ENCODE results near the gene KCTD3.

KCTD3 gene

GRCh38 chr1:215635827-215636226 is 68.7 kb downstream of the KCTD3 start:
- Histone ChIP-seq H2BK15ac (replicated peaks; ENCODE audit: low read depth) (no peak overlapping the region), H3K4me2 (ENCODE audit: low read length) (no peak overlapping the region), H2BK5ac (ENCODE audit: low read length) (no peak overlapping the region), H3K4ac (ENCODE audit: low read depth, low read length) (no peak overlapping the region), H3K27me3 (ENCODE audit: insufficient read depth, low read length, poor library complexity) (no peaks in the 10 kb centered on the region), H4K8ac (ENCODE audit: low read depth, low read length) (no peak overlapping the region), H3K56ac (ENCODE audit: low read length) (no peak overlapping the region), H3K23ac (ENCODE audit: low read length) (no peak overlapping the region), H3K79me2 (ENCODE audit: control insufficient read depth, insufficient read depth, low read length) (no peaks in the 10 kb centered on the region), H3K18ac (ENCODE audit: low read length) (no peak overlapping the region), H2AK5ac (ENCODE audit: low read length) (no peak overlapping the region), H4K5ac (ENCODE audit: low read length) (no peak overlapping the region), H2BK120ac (ENCODE audit: low read depth, low read length) (no peak overlapping the region), H3K9ac (ENCODE audit: low read length) (no peak overlapping the region), H3K27ac (ENCODE audit: low read depth, low read length) (no peak overlapping the region), H3K4me3 (ENCODE audit: low read length) (no peak overlapping the region), H3K36me3 (ENCODE audit: control insufficient read depth, insufficient read depth, low read length) (no peaks in the 10 kb centered on the region), H3K4me1 (ENCODE audit: control insufficient read depth, low read depth, low read length) (no peaks in the 10 kb centered on the region), H3K79me1 (ENCODE audit: low read length) (no peaks in the 10 kb centered on the region)
- no peak for DNase-seq
- no CpG with 5 or more reads among the region's 6 CpGs for WGBS (ENCODE audit: extremely low coverage, insufficient coverage, low lambda C conversion rate)

GRCh38 chr1:215636258-215636965 is 69.3 kb downstream of the KCTD3 start:
- no CpG with 5 or more reads among the region's 9 CpGs for WGBS (ENCODE audit: extremely low coverage, insufficient coverage, low lambda C conversion rate)
- no peaks in the 10 kb centered on the region for H3K27me3 ChIP-seq (ENCODE audit: insufficient read depth, low read length, poor library complexity)
- H3K4ac ChIP-seq (ENCODE audit: low read depth, low read length): no peak overlapping the region
- no peak overlapping the region for H3K56ac ChIP-seq (ENCODE audit: low read length)
- DNase-seq: no peak
- no peak overlapping the region for H2BK120ac ChIP-seq (ENCODE audit: low read depth, low read length)
- H3K79me1 ChIP-seq (ENCODE audit: low read length): no peaks in the 10 kb centered on the region
- H2BK5ac ChIP-seq (ENCODE audit: low read length): no peak overlapping the region
- H3K18ac ChIP-seq (ENCODE audit: low read length): no peak overlapping the region
- H3K36me3 ChIP-seq (ENCODE audit: control insufficient read depth, insufficient read depth, low read length): no peaks in the 10 kb centered on the region
- H2BK15ac ChIP-seq (replicated peaks; ENCODE audit: low read depth): no peak overlapping the region
- no peaks in the 10 kb centered on the region for H3K4me1 ChIP-seq (ENCODE audit: control insufficient read depth, low read depth, low read length)
- no peak overlapping the region for H3K4me3 ChIP-seq (ENCODE audit: low read length)
- H3K79me2 ChIP-seq (ENCODE audit: control insufficient read depth, insufficient read depth, low read length): no peaks in the 10 kb centered on the region
- no peak overlapping the region for H3K27ac ChIP-seq (ENCODE audit: low read depth, low read length)
- H3K9ac ChIP-seq (ENCODE audit: low read length): no peak overlapping the region
- H2AK5ac ChIP-seq (ENCODE audit: low read length): no peak overlapping the region
- H3K23ac ChIP-seq (ENCODE audit: low read length): no peak overlapping the region
- no peak overlapping the region for H4K5ac ChIP-seq (ENCODE audit: low read length)
- no peak overlapping the region for H3K4me2 ChIP-seq (ENCODE audit: low read length)
- no peak overlapping the region for H4K8ac ChIP-seq (ENCODE audit: low read depth, low read length)

GRCh38 chr1:215637041-215637573 is 70.0 kb downstream of the KCTD3 start:
- H3K79me1 ChIP-seq (ENCODE audit: low read length): no peaks in the 10 kb centered on the region
- no peak overlapping the region for H3K4me2 ChIP-seq (ENCODE audit: low read length)
- no peak overlapping the region for H3K4me3 ChIP-seq (ENCODE audit: low read length)
- no peak overlapping the region for H4K5ac ChIP-seq (ENCODE audit: low read length)
- H3K36me3 ChIP-seq (ENCODE audit: control insufficient read depth, insufficient read depth, low read length): no peaks in the 10 kb centered on the region
- no peaks in the 10 kb centered on the region for H3K4me1 ChIP-seq (ENCODE audit: control insufficient read depth, low read depth, low read length)
- no peak overlapping the region for H3K56ac ChIP-seq (ENCODE audit: low read length)
- no peak for DNase-seq
- no peak overlapping the region for H3K4ac ChIP-seq (ENCODE audit: low read depth, low read length)
- no peaks in the 10 kb centered on the region for H3K27me3 ChIP-seq (ENCODE audit: insufficient read depth, low read length, poor library complexity)
- H3K23ac ChIP-seq (ENCODE audit: low read length): no peak overlapping the region
- H4K8ac ChIP-seq (ENCODE audit: low read depth, low read length): no peak overlapping the region
- no peak overlapping the region for H2BK5ac ChIP-seq (ENCODE audit: low read length)
- no peak overlapping the region for H3K18ac ChIP-seq (ENCODE audit: low read length)
- no peaks in the 10 kb centered on the region for H3K79me2 ChIP-seq (ENCODE audit: control insufficient read depth, insufficient read depth, low read length)
- no peak overlapping the region for H3K27ac ChIP-seq (ENCODE audit: low read depth, low read length)
- H2BK120ac ChIP-seq (ENCODE audit: low read depth, low read length): no peak overlapping the region
- H2AK5ac ChIP-seq (ENCODE audit: low read length): no peak overlapping the region
- no peak overlapping the region for H3K9ac ChIP-seq (ENCODE audit: low read length)
- WGBS (ENCODE audit: extremely low coverage, insufficient coverage, low lambda C conversion rate): no CpG with 5 or more reads among the region's 7 CpGs
- H2BK15ac ChIP-seq (replicated peaks; ENCODE audit: low read depth): no peak overlapping the region

- DNase-seq: no peak
- Histone ChIP-seq H3K9ac (ENCODE audit: low read length) (no peak overlapping the region), H3K36me3 (ENCODE audit: control insufficient read depth, insufficient read depth, low read length) (no peaks in the 10 kb centered on the region), H3K27ac (ENCODE audit: low read depth, low read length) (no peak overlapping the region), H3K18ac (ENCODE audit: low read length) (no peak overlapping the region), H2BK15ac (replicated peaks; ENCODE audit: low read depth) (no peak overlapping the region), H3K4me1 (ENCODE audit: control insufficient read depth, low read depth, low read length) (no peaks in the 10 kb centered on the region), H4K5ac (ENCODE audit: low read length) (no peak overlapping the region), H2BK120ac (ENCODE audit: low read depth, low read length) (no peak overlapping the region), H3K4me2 (ENCODE audit: low read length) (no peak overlapping the region), H2BK5ac (ENCODE audit: low read length) (no peak overlapping the region), H3K23ac (ENCODE audit: low read length) (no peak overlapping the region), H4K8ac (ENCODE audit: low read depth, low read length) (no peak overlapping the region), H3K4me3 (ENCODE audit: low read length) (no peak overlapping the region), H3K79me2 (ENCODE audit: control insufficient read depth, insufficient read depth, low read length) (no peaks in the 10 kb centered on the region), H3K4ac (ENCODE audit: low read depth, low read length) (no peak overlapping the region), H3K56ac (ENCODE audit: low read length) (no peak overlapping the region), H3K27me3 (ENCODE audit: insufficient read depth, low read length, poor library complexity) (no peaks in the 10 kb centered on the region), H2AK5ac (ENCODE audit: low read length) (no peak overlapping the region), H3K79me1 (ENCODE audit: low read length) (no peaks in the 10 kb centered on the region)
- no CpG with 5 or more reads among the region's 18 CpGs for WGBS (ENCODE audit: extremely low coverage, insufficient coverage, low lambda C conversion rate)
These were observed 73.5 kb downstream of the KCTD3 start for GRCh38 chr1:215640429-215641148.

GRCh38 chr1:215643592-215644321 is 76.7 kb downstream of the KCTD3 start:
- Histone ChIP-seq H3K36me3 (ENCODE audit: control insufficient read depth, insufficient read depth, low read length) (no peaks in the 10 kb centered on the region), H3K4me2 (ENCODE audit: low read length) (no peak overlapping the region), H4K8ac (ENCODE audit: low read depth, low read length) (no peak overlapping the region), H3K4me3 (ENCODE audit: low read length) (no peak overlapping the region), H2BK5ac (ENCODE audit: low read length) (no peak overlapping the region), H3K79me1 (ENCODE audit: low read length) (no peaks in the 10 kb centered on the region), H2AK5ac (ENCODE audit: low read length) (no peak overlapping the region), H2BK120ac (ENCODE audit: low read depth, low read length) (no peak overlapping the region), H3K79me2 (ENCODE audit: control insufficient read depth, insufficient read depth, low read length) (no peaks in the 10 kb centered on the region), H3K27me3 (ENCODE audit: insufficient read depth, low read length, poor library complexity) (no peaks in the 10 kb centered on the region), H3K9ac (ENCODE audit: low read length) (no peak overlapping the region), H3K4ac (ENCODE audit: low read depth, low read length) (no peak overlapping the region), H3K4me1 (ENCODE audit: control insufficient read depth, low read depth, low read length) (no peaks in the 10 kb centered on the region), H3K56ac (ENCODE audit: low read length) (no peak overlapping the region), H3K27ac (ENCODE audit: low read depth, low read length) (no peak overlapping the region), H3K23ac (ENCODE audit: low read length) (no peak overlapping the region), H3K18ac (ENCODE audit: low read length) (no peak overlapping the region), H4K5ac (ENCODE audit: low read length) (no peak overlapping the region), H2BK15ac (replicated peaks; ENCODE audit: low read depth) (no peak overlapping the region)
- DNase-seq: no peak
- WGBS (ENCODE audit: extremely low coverage, insufficient coverage, low lambda C conversion rate): no CpG with 5 or more reads among the region's 4 CpGs

Measured in mesendoderm (in vitro differentiated cells).